Measurements from ENCODE around the gene TAF1B.

The TAF1B gene

GRCh38 chr2:9941196-9941995, 98.1 kb downstream of the TAF1B start:
- TF ChIP-seq CTCF (conservative IDR thresholded peaks at IDR 0.05; ENCODE audit: low read length) = no peak
- DNase-seq (ENCODE audit: low read depth) = peak; percentile 85
- no peak overlapping the region for H3K4me3 ChIP-seq (ENCODE audit: low read length)

- TF ChIP-seq CTCF (conservative IDR thresholded peaks at IDR 0.05; ENCODE audit: low read length) = no peak
- no peak overlapping the region for H3K4me3 ChIP-seq (ENCODE audit: low read length)
- no peak for DNase-seq (ENCODE audit: low read depth)
Measured at GRCh38 chr2:9941996-9942390, 98.7 kb downstream of the TAF1B start.

GRCh38 chr2:9944330-9944758, 101.1 kb downstream of the TAF1B start:
- no peak overlapping the region for H3K4me3 ChIP-seq (ENCODE audit: low read length)
- TF ChIP-seq CTCF (conservative IDR thresholded peaks at IDR 0.05; ENCODE audit: low read length) = no peak
- DNase-seq (ENCODE audit: low read depth) = peak; percentile 60

GRCh38 chr2:9945596-9945995, 102.3 kb downstream of the TAF1B start:
- TF ChIP-seq CTCF (conservative IDR thresholded peaks at IDR 0.05; ENCODE audit: low read length) = no peak
- peak; percentile 15 for DNase-seq (ENCODE audit: low read depth)
- no peak overlapping the region for H3K4me3 ChIP-seq (ENCODE audit: low read length)

GRCh38 chr2:9946076-9946475, 102.8 kb downstream of the TAF1B start:
- H3K4me3 ChIP-seq (ENCODE audit: low read length) = no peak overlapping the region
- no peak for TF ChIP-seq CTCF (conservative IDR thresholded peaks at IDR 0.05; ENCODE audit: low read length)
- no peak for DNase-seq (ENCODE audit: low read depth)

- no peak for DNase-seq (ENCODE audit: low read depth)
- no peak overlapping the region for H3K4me3 ChIP-seq (ENCODE audit: low read length)
- no peak for TF ChIP-seq CTCF (conservative IDR thresholded peaks at IDR 0.05; ENCODE audit: low read length)
Measured at GRCh38 chr2:9946818-9947217, 103.5 kb downstream of the TAF1B start.

- no peak for DNase-seq (ENCODE audit: low read depth)
- TF ChIP-seq CTCF (conservative IDR thresholded peaks at IDR 0.05; ENCODE audit: low read length) = no peak
- H3K4me3 ChIP-seq (ENCODE audit: low read length) = no peak overlapping the region
Measured at GRCh38 chr2:9948721-9949120, 105.4 kb downstream of the TAF1B start.
